KOPT-K1 (cell line): ENCODE measurements around the gene NCOA7.

ENCODE experiments used
- H3K27ac ChIP-seq: fragments of 200-600 bp; sonication (generic); 2 replicates; pipeline ENCODE4 v1.5.1; 2016; ENCODE audit warnings: antibody characterized with exemption, mild to moderate bottlenecking, low read depth, low read length; ENCODE audit not compliant: poor library complexity, severe bottlenecking
- H3K36me3 ChIP-seq: fragments of 200-600 bp; sonication (generic); 2 replicates; pipeline ENCODE4 v1.5.1; 2017; ENCODE audit warnings: antibody characterized with exemption, mild to moderate bottlenecking, low read length, moderate library complexity; ENCODE audit not compliant: insufficient read depth
- H3K9me3 ChIP-seq: fragments of 200-600 bp; sonication (generic); 2 replicates; pipeline ENCODE4 v1.5.1; 2017; ENCODE audit warnings: antibody characterized with exemption, low read length, mild to moderate bottlenecking; ENCODE audit not compliant: insufficient read depth, poor library complexity, severe bottlenecking

NCOA7 gene

DNA sequence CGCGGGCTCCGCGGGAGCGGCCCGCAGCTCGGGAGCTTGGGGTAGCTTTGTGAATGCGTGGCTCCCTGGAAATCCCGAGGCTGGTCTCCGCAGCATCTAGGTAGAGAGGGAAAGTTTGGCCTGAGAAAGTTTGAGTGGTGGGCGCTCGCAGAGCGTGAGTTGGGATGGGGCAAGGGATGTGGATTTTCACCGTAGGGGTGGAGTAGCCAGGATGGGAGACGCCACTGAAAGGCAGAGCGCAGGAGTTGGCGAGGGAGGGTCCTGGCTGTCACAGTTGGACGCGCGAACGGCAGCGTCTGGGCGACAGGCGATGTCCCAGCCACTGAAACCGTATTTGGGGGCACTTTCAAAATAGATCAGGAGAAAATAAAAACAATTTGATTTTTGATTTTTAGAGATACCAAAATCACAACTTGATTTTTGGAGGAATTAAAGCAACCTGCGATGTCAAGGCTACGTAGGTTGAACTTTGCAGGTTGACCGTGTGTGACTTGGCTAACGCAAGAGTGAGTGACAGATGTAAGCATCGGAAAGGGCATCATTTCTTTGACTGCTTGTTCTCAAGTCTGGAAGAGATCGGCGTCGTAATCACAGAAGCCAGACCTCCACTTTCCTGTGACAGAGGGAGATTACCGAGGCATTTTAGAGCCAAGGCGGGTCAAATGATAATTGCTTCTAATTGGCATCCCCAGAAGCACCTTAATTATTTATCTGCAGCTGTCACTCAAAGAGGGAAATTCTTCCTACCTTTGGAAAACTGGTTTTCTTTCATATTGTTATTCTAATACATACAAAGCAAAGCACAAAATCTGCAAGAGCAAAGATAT is 40.7 kb upstream of the NCOA7 start:
- Histone ChIP-seq H3K27ac (no peak overlapping the region), H3K9me3 (no peaks in the 10 kb centered on the region), H3K36me3 (no peaks in the 10 kb centered on the region)

DNA sequence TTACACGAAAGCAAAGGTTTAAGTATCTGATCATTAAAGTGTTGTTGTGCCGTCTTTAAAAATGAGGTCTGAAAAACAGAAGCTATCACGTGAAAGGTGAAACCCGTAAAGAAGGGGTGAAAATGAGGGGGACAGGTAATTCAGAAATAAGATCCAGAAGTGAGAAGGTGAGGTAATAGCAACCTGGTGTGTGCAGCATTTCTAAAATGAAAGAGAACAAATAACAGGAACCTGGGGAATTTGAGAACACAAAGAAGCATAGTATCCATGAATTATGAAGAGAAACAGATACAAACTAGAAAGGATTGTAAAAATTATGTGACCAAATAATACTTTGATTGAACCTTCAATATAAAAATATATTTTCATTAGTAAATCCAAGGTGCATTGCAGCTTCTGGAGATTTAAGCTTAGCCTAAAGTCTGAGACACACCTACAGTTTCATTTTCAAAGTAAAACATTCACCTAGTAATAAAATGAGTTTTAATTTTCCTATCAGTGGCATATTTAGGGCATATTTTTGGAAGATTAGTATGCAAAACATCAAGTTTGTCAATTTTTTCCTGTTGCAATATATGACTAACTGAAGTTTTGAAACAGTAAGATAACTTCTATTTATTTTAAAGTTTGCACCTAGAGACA is 39.9 kb upstream of the NCOA7 start:
- Histone ChIP-seq H3K27ac (no peak overlapping the region), H3K36me3 (no peaks in the 10 kb centered on the region), H3K9me3 (no peaks in the 10 kb centered on the region)

- H3K27ac ChIP-seq = no peak overlapping the region
- no peaks in the 10 kb centered on the region for H3K36me3 ChIP-seq
- H3K9me3 ChIP-seq = no peaks in the 10 kb centered on the region
Measured at GRCh38 chr6:125751334-125751916, 39.3 kb upstream of the NCOA7 start.

DNA sequence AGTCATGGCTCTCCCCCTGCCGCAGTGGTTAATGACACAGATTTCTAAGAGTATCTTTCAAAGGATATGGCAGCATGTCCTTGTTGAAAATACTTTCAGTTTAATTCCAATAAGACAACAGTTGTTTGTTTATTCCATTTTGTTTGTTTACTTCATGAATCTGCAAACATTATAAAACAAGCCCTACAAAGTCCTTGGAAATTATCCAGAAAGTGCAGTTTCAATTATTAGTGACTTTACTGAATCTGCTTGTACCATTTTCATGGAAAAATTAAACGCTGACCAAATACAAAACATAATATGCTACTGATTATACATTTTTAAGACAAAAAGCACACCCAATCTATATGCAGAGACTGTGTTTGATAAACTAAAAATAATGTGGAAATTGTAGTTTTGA is 38.0 kb upstream of the NCOA7 start:
- Histone ChIP-seq H3K9me3 (no peaks in the 10 kb centered on the region), H3K36me3 (no peaks in the 10 kb centered on the region), H3K27ac (no peak overlapping the region)

- Histone ChIP-seq H3K9me3 (no peaks in the 10 kb centered on the region), H3K36me3 (no peaks in the 10 kb centered on the region), H3K27ac (no peak overlapping the region)
Measured at GRCh38 chr6:125753218-125753936, 37.4 kb upstream of the NCOA7 start.

DNA sequence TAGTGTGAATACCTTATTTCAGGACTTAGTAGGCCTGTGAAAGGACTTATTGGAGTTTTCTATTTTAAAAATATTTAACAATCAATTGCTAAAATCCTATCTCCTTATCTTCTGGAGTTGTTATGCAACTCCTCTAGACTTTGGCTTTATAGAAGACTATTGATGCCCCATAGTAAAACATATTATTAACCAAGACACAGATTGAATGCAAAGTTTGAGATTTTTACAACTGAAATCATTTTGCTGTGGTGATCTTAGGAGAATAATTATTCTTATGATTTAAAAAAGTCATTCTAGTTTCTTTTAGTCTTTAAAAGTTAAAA is 36.9 kb upstream of the NCOA7 start:
- H3K27ac ChIP-seq = no peak overlapping the region
- no peaks in the 10 kb centered on the region for H3K36me3 ChIP-seq
- H3K9me3 ChIP-seq = no peaks in the 10 kb centered on the region

DNA sequence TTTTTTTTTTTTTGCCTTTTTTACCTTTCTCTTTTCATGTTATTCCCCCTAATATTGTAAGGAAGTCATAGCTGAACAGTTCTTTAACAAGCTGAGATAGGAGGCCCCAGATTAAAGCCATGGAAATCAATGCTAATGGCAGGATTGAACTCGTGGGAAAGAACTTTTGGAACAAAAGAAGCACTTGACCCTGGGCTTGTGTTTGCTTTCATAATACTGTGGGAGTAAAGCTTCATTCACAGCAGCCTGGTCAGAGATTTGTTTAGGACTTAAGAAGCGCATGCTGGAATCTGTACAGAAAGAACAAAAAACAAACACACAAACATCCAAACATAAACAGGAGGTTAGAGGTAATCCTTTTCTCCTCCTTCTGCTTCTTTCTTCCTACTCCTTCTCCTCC is 36.2 kb upstream of the NCOA7 start:
- no peaks in the 10 kb centered on the region for H3K9me3 ChIP-seq
- H3K27ac ChIP-seq = no peak overlapping the region
- H3K36me3 ChIP-seq = no peaks in the 10 kb centered on the region

DNA sequence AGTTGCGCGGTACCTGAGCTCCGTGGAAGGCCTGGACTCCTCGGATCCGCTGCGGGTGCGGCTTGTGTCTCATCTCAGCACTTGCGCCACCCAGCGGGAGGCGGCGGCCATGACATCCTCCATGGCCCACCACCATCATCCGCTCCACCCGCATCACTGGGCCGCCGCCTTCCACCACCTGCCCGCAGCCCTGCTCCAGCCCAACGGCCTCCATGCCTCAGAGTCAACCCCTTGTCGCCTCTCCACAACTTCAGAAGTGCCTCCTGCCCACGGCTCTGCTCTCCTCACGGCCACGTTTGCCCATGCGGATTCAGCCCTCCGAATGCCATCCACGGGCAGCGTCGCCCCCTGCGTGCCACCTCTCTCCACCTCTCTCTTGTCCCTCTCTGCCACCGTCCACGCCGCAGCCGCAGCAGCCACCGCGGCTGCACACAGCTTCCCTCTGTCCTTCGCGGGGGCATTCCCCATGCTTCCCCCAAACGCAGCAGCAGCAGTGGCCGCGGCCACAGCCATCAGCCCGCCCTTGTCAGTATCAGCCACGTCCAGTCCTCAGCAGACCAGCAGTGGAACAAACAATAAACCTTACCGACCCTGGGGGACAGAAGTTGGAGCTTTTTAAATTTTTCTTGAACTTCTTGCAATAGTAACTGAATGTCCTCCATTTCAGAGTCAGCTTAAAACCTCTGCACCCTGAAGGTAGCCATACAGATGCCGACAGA is 31.4 kb upstream of the NCOA7 start:
- Histone ChIP-seq H3K27ac (no peak overlapping the region), H3K36me3 (no peaks in the 10 kb centered on the region), H3K9me3 (no peaks in the 10 kb centered on the region)

GRCh38 chr6:125759959-125760457 is 30.8 kb upstream of the NCOA7 start:
- Histone ChIP-seq H3K9me3 (no peaks in the 10 kb centered on the region), H3K36me3 (no peaks in the 10 kb centered on the region), H3K27ac (no peak overlapping the region)

GRCh38 chr6:125764121-125764671 is 26.6 kb upstream of the NCOA7 start:
- no peaks in the 10 kb centered on the region for H3K36me3 ChIP-seq
- no peaks in the 10 kb centered on the region for H3K9me3 ChIP-seq
- no peak overlapping the region for H3K27ac ChIP-seq

DNA sequence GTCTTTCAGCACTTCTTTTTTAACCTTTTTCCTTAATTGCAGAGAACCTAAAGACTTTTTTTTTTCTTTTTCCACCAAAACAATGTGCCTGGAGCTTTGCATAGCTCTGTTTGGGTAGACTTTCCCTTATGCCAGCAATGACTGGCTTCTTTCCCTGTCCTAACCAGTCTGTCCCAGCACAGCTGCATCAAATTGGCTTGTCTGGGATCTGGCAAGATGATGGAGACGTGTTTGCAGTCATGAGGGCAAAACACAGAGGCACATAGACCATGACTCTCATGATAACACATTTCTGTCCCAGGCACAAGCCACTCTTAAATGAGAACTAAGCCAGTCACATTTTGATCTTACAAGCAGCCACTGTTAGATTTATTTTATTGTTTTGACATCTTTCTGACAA is 24.8 kb upstream of the NCOA7 start:
- Histone ChIP-seq H3K36me3 (no peaks in the 10 kb centered on the region), H3K27ac (no peak overlapping the region), H3K9me3 (no peaks in the 10 kb centered on the region)

- Histone ChIP-seq H3K36me3 (no peaks in the 10 kb centered on the region), H3K27ac (no peak overlapping the region), H3K9me3 (no peaks in the 10 kb centered on the region)
Measured at GRCh38 chr6:125766641-125767040, 24.1 kb upstream of the NCOA7 start.

DNA sequence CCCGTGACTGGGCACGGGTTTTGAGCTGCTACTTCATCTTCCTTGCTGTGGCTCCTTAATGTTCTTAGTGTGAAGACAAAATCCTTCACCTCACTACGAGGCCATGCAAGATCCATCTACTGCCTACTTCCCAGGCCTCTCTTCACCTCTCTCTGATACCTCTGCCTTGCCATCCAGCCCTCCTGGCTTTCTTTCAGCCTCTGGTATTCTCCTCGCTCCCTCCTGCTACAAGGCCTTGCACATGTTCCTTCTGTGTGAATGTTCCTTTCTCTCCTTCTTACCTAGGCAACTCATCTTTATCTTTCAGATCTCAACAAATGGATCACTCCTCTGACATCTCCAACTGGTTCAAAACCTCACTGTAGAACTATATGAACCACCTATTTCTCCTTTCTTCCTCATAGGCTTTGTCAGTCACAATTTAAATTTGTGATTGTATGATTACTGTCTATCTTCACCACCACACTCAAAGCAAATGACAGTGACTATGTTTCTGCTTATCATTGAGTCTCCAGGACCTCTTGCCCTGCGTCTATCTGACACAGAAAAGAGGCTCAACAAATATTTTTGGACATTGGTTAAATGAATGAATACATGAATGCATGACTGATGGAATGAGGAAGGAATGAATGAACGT is 21.5 kb upstream of the NCOA7 start:
- Histone ChIP-seq H3K9me3 (no peaks in the 10 kb centered on the region), H3K27ac (no peak overlapping the region), H3K36me3 (no peaks in the 10 kb centered on the region)
